Kidney tubule cell (primary cell): ENCODE data around the gene CD82.
"Not testable (repeated sequence)": the region's sequence is repeated elsewhere in the genome, so short reads cannot be mapped to it uniquely, and the experiment has no call there.

Experiments
- DNase-seq: peaks from one replicate; pipeline ENCODE4 v3.0.0-alpha.2; 2018; ENCODE audit warnings: low spot score

Gene CD82

DNA sequence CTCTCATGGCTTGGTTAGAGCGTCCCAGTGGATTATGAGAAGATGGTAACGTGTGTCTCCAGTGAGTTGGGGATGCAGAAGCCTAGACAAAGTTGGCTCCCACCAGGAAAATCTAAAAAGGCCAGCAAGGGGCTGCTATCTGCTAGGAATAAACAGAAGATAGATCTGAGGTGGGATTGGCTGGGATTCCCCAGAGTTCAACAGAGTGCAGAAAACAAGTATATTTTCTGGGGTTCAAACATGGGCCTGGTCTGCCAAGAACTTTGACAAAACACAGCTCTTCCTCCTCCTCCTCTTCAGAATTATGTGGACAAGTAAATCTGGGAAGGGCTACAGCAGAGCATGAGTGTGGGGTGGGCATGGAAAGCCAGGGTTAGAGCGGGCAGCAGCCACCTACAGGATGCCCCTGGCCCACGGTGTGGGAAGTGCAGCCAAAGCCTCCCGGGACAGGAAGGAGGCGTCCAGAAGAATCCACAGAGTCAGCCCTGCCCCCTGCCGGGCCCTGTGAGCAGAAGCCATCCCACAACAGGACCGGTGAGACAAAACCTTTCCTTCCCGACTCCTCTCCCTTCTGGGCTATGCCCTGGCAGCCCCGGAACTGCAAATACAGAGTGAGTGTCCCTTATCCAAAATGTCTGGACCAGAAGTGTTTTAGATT is 67.1 kb downstream of the CD82 start:
- DNase-seq = peak; percentile 60

DNA sequence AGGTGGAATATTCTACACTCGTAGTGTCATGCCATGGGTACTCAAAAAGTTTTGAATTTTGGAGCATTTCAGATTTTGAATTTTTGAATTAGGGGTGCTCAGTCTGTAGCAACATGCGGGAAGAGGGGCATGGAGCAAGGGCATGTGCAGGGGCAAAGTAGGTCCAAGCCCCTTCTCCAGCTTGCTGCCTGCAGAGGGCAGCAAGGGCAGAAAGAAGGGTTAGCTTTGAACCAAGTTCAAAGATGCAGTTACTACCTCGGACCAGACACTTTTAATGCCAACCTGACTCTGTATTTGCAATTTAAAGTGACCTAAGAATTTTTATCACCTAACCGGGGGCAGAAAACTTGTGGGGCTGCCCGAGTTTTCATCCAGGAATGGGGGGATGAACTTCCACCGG is 68.2 kb downstream of the CD82 start:
- DNase-seq = no peak

DNA sequence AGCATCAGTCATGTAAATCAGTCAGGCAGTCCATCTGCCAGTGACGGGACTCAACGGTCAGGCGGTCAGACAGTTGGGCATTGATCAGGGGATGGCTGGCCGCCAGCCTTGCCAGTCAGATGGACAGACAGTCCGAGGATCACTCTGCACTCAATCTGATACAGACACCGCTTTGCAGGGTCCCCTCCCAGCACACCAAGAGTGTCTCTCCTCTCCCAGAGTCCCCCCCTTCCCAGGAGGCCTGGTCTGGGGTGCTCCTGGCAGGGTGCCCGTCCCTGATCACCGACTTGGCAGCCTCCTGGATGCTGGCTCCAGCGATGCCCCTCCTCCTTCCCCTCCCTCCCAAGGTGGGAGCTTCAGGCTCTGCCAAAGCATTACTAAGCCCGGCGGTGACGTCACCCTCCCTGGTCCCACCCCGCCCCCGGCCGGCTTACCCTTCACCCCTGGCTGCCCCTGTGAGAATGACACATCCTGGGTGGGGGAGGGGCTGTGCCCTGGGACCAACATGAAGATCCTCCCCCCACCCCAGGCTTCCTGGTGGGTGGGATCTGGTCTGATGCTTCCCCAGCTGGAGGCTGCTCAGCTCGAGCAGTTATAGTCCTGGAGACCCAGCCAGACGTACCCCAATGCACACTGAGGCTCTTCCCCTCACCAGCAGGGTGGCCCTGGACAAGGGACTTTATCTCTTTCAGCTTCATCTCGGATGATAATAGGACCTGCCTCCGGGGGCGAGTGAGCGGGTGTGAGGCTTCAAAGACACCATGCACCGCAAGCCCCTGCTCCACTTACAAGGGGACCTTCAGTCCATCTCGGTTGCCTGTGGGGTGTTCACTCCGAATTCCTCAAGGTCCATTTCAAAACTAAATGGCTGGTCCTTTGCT is 69.2 kb downstream of the CD82 start:
- DNase-seq = peak; percentile 95

DNA sequence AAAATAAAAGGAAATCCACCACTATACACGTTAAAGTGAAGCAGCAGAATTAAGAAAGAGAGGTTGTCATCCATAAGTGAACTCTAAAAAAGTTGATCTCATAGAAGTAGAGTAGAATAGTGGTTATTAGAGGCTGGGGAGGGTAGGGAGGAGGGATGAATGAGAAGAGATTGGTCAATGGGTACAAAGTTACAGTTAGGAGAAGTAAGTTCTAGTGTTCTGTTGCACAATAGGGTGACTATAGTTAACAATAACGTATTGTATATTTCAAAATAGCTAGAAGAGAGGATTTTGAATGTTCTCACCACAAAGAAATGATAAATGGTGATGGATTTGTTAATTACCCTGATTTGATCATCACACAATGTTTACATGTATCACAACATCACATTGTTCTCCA is 72.0 kb downstream of the CD82 start:
- DNase-seq = no peak

DNA sequence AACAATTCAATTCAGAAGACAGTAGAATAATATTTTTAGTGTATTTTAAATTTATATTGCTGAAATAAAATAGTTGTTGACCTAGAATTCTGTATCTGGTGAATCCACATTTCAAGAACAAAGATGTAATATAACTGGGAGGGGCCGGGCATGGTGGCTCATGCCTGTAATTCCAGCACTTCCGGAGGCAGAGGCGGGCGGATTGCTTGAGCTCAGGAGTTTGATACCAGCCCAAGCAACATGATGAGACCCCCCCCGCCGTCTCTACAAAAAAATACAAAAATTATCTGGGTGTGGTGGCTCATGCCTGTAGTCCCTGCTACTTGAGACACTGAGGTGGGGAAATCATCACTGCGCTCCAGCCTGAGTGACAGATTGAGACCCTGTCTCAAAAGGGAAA is 72.6 kb downstream of the CD82 start:
- no peak for DNase-seq

DNA sequence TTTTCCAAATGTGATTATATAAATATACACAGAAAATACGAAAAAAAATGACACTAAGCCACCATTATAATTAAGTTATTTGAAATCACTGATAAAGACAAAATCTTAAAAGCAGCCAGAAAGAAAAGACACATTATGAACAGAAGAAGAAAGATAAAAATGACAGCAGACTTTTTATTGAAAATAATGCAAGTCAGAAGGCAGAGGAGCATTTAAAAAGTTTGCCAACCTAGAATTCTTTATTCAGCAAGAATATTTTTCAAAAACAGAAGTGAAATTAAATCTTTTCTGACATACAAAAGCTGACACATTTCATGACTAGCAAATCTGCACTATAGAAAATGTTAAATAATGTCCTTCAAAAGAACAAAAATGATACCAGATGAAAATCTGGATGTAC is 77.8 kb downstream of the CD82 start:
- DNase-seq = no peak

DNA sequence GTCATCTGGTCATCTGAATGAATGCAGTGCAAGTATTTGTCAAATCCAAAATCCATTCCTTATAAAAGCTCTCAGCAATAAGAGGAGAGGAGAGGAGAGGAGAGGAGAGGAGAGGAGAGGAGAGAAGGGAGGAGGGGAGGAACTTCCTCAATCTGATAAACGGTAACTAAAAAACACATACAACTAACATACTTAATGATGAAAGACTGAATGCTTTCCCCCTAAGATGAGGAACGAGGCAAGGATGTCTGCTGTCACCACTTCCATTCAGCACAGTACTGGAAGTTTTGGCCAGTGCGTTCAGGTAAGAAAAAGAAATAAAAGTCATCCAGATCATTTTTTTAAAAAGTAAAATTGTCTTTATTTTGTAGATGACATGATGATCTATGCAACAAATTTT is 80.4 kb downstream of the CD82 start:
- no peak for DNase-seq

DNA sequence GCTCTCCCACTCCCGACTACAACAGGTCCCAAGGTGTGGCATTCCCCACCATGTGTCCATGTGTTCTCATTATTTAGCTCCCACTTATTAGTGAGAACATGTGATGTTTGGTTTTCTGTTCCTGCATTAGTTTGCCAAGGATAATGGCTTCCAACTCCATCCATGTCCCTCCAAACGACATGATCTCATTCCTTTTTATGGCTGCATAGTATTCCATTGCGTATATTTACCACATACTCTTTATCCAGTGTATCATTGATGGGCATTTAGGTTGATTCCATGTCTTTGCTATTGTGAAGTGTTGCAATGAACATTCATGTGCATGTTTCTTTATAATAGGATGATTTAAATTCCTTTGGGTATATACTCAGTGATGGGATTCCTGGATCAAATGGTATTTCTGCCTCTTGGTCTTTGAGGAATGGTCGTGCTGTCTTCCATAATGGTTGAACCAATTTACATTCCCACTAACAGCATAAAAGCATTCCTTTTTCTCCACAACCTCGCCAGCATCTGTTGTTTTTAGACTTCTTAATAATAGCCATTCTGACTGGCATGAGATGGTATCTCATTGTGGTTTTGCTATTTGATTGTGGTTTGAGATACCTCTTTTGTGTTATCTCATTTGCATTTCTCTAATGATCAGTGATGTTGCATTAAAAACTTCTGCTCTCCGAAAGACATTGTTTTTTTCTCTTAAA is 81.9 kb downstream of the CD82 start:
- DNase-seq = not testable (repeated sequence)

DNA sequence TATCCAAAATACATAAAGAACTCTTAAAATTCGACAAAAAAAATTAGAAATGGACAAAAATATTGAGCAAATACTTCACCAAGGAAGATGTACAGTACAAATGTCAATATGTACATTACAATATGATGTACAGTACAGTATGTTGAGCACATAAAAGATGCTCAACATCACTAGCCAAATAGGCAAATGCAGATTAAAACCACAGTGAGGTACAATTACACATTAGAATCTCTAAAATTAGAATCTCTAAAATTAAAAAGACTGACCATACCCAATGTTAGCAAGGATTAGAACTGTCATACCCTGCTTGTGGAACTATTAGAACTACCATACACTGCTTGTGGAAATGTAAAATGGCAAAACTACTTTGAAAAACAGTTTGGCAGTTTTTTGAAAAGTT is 82.6 kb downstream of the CD82 start:
- DNase-seq = no peak

DNA sequence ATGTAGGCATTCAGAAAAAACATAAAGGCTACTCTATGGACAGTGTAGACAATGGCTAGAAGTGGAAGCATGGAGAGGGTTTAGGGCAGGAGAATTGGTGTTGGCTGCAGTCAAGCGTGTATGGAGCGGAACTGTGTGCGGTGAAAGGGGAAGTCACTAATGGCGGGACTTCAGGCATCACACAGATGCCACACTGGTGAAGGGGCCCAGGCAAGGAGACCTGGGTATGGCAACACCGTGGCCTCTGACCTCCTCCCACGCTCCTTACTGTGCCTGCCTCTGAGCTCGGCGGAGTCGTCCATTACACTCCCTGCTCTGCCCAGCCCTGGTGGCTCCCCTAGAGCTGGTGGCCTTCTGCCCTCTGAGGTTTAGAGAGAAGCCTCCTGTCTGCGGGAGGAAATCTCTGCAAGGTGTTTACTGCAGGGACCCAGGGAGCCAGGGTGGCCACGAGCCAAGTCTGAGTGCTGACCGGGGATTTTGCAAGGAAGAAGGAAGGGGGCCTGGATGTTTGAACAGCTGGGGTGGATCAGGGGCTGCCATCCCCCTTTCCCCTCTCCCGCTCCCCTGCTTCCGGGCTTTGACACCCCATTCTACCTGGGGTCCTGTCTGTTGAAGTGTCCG is 86.2 kb downstream of the CD82 start:
- DNase-seq = no peak

DNA sequence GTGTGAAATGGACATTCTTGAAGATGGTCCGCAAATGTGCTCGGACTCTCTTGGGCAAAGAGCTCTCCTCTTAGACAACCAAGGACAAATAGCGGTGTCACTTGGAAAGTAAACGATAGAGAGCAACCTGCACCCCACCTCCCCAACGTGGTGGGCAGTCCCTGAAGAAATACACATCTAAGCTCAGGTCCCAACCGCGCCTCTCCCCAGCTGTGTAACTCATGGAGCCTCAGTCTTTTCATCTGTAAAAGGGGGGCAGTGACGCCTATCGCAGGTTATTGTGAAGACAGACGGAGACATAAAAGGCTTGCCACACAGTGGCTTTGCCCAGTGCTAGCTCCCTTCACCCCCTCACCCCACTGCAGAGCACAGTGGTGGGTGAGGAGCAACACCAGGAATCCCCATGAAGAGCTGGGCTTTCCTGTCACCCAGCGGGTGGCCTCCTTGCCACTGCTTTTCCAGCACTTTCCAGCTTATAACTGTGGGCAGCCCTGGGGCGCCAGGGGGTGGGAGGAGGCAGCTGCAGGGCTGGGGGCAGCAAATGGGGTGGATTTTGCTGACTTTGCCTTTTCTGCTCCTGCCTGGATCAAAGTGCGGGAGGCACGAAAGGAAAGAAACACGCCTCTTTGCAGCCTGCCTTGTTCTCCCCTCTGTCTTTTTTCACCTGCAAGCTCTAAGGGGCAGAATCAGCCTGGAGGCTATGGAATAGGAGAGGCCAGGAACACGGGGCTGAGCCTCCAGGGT is 87.6 kb downstream of the CD82 start:
- no peak for DNase-seq

DNA sequence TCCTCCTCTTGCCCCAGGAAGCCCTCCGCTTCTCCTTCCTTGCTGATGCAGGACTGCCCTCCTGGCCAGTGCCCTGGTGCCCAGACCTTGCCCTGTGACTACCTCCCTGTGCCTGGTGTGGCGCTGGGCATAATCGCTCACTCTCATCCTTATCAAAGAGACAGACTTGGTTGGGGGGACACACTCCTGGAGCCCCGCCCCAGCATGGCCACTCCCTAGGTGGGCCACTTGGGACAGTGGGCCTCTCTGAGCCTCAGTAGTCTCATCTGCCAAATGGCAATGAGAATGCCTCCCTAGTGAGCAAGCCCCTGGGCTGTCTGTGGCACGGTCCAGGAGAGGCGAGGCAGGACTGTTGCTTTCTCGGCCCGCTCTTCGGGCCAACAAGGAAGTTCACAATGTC is 88.6 kb downstream of the CD82 start:
- no peak for DNase-seq

DNA sequence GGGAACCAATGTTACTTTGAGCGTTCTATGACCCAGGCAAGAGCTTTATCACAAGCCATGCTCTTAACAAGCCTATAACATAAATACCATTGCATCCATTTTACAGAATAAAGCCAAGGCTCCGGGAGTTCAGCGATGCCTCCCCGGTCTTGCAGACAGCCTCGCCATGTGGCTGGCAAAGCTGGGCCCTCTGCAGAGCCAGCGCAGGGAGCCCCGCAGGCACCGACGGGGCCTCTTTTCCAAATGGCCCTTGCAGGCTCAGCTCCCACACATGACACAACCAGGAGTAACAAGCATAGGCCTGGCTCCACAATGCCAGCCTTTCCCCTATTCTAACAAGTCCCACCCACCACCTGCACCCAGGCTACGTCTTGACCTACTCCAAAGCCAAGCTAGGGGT is 89.1 kb downstream of the CD82 start:
- DNase-seq = no peak

DNA sequence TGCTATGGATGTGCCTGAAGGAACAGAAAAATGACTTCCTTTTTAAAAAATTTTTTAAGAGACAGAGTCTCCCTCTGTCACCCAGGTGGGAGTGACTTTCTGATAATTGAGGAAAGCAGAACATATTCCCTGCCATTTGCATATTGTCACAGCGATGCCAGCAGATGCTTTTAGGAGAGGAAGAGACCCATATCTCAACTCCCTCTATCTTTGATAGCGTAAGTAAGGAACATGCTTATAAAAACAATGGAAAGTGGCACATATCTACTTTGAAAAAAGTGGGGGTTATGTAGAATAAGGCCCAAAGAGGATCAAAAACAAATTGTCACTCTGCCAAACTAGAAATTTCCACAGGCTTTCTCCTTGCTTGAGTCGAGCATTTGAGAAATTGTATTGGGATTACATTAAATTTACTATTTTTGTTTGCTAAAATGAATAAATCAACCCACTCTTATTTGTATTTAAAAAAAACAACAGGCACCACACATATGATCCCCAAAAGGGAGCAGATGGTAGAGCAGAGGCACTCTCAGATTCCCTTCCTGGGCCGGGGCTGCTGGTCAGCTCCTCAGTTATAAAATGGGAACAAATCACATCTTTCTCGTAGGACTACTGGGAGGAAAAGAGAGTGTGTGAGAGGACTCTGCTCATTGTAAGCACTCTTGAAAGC is 92.5 kb downstream of the CD82 start:
- DNase-seq = no peak

DNA sequence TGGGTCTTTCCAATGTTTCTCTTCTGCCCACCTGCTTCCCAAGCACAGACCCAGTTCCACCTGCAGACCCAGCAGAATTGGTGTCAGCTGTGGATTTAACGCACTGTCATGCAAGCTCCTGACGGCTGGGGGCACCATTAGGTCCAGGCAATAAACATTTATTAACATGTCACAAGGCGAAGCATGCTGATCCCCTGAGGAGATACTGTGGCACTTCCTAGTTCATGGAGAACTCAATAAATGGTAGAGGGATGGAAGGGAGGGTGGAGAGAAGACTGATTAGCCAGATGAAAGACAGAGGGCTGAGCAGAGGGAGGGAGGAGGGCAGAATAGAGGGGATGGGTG is 93.0 kb downstream of the CD82 start:
- peak; percentile 30 for DNase-seq

DNA sequence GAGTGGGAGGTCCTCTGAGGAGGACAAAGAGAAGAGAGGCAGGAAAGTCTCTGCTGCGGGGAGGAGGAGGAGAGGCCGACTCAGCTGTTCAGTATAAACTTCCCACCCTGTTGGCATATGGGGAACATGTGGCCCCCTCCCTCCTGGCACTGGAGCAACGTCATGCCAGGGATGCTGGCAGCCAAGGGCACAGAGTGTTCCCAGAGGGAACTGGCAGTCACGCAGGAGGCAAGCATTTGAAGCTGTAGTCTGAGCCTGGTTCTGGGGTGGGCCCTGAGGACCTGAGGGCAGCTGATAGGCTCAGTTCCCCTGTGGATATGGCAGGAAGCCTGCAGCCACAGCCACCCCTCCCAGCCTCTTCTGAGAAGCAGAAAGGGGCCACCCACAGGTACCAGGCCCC is 94.2 kb downstream of the CD82 start:
- no peak for DNase-seq

DNA sequence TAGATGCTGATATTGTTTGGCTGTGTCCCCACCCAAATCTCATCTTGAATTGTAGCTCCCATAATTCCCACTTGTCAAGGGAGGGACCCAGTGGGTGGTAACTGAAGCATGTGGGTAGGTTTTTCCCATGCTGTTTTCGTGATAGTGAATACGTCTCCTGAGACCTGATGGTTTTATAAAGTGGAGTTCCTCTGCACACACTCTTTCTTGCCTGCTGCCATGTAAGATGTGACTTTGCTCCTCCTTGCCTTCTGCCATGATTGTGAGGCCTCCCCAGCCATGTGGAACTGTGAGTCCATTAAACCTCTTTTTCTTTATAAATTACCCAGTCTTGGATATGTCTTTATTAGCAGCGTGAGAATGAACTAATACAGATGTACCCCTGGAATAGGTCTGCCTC is 95.1 kb downstream of the CD82 start:
- DNase-seq = not testable (repeated sequence)

DNA sequence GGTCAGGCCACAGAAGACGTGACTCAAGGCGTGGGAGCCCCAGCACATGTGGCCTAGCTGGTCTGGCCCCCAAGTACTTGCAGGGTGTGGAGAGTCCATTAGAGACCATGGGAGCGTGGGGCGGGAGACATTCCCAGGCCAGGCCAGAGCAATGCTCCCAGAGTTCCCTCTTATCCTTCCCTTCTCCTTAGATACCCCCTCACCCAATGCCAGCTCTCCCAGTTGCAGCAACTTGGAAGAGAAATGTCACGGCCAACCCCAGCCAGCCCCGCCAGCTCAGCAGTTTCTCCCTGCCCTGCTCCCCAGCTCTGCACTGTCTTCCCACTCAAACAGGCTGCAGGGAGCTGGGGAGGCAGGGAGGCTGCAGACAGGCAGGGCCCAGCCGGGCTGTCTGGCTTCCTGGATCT is 95.9 kb downstream of the CD82 start:
- no peak for DNase-seq
